ENCODE data around the gene ANXA6. TPM values are rescaled to one million over a fixed set of nuclear protein-coding genes. Genes with fewer than 3 reads are reported as not detected.

ANXA6 gene
- total RNA-seq, 2 donors from 2014 or later, result 164 to 165 TPM

- Histone ChIP-seq H3K9me3 (no peaks in the 10 kb centered on the region), H3K36me3 (peaks cover 46% of the 10 kb centered on the region), H3K27ac (no peak overlapping the region), H3K4me1 (peaks cover 0 to 60% of the 10 kb centered on the region in 2 donors), H3K4me3 (no peak overlapping the region), H3K27me3 (no peaks in the 10 kb centered on the region)
- no peak for DNase-seq (ENCODE audit: low spot score)
- no peak for TF ChIP-seq CTCF (IDR thresholded peaks at IDR 0.05)
Observed at GRCh38 chr5:151142933-151143332, 14.6 kb downstream of the ANXA6 start.

GRCh38 chr5:151141535-151141934 lies 16.0 kb downstream of the ANXA6 start:
- no peak for DNase-seq (ENCODE audit: low spot score)
- Histone ChIP-seq H3K27me3 (no peaks in the 10 kb centered on the region), H3K36me3 (peaks cover 47% of the 10 kb centered on the region), H3K4me3 (no peak overlapping the region), H3K4me1 (peaks cover 0 to 55% of the 10 kb centered on the region in 2 donors), H3K9me3 (no peaks in the 10 kb centered on the region), H3K27ac (peak overlapping the region; percentile 61 to 70)
- TF ChIP-seq CTCF (IDR thresholded peaks at IDR 0.05), result no peak

- Histone ChIP-seq H3K9me3 (no peaks in the 10 kb centered on the region), H3K27ac (peak overlapping the region; percentile 61 to 70), H3K4me3 (no peak overlapping the region), H3K4me1 (peaks cover 0 to 49% of the 10 kb centered on the region in 2 donors), H3K27me3 (no peaks in the 10 kb centered on the region), H3K36me3 (peaks cover 48% of the 10 kb centered on the region)
- no peak for TF ChIP-seq CTCF (IDR thresholded peaks at IDR 0.05)
- DNase-seq (ENCODE audit: low spot score), result no peak
Observed at GRCh38 chr5:151140686-151141459, 16.7 kb downstream of the ANXA6 start.

GRCh38 chr5:151139646-151140045 lies 17.9 kb downstream of the ANXA6 start:
- no peak for TF ChIP-seq CTCF (IDR thresholded peaks at IDR 0.05)
- DNase-seq (ENCODE audit: low spot score), result no peak
- H3K4me1 ChIP-seq, result peaks cover 0 to 37% of the 10 kb centered on the region in 2 donors
- no peak overlapping the region for H3K4me3 ChIP-seq
- H3K36me3 ChIP-seq, result peaks cover 60% of the 10 kb centered on the region
- H3K9me3 ChIP-seq, result no peaks in the 10 kb centered on the region
- H3K27ac ChIP-seq, result no peak overlapping the region
- no peaks in the 10 kb centered on the region for H3K27me3 ChIP-seq

- H3K4me1 ChIP-seq, result peaks cover 0 to 32% of the 10 kb centered on the region in 2 donors
- DNase-seq (ENCODE audit: low spot score), result no peak
- H3K27ac ChIP-seq, result no peak overlapping the region
Observed at GRCh38 chr5:151139015-151139414, 18.6 kb downstream of the ANXA6 start.

More at GRCh38 chr5:151139015-151139414, 18.6 kb downstream of the ANXA6 start:
- Histone ChIP-seq H3K27me3 (no peaks in the 10 kb centered on the region), H3K4me3 (no peak overlapping the region), H3K36me3 (peaks cover 64% of the 10 kb centered on the region), H3K9me3 (no peaks in the 10 kb centered on the region)
- TF ChIP-seq CTCF (IDR thresholded peaks at IDR 0.05), result no peak

Measured in right atrium auricular region (tissue), 2 donors.